GM12873 (cell line): ENCODE data around the gene IL1RL1.

Source experiments
- CTCF ChIP-seq: IDR thresholded peaks from 2 replicates; pipeline ENCODE4 v1.5.1; 2012; ENCODE audit warnings: low read depth, mild to moderate bottlenecking, moderate library complexity, low read length, control low read depth; ENCODE audit not compliant: insufficient read depth; ENCODE audit errors: missing control alignments

The IL1RL1 gene

GRCh38 chr2:102283996-102284395, 27.4 kb upstream of the IL1RL1 start:
- TF ChIP-seq CTCF: no peak

GRCh38 chr2:102284611-102285010, 26.8 kb upstream of the IL1RL1 start:
- TF ChIP-seq CTCF: no peak

- no peak for TF ChIP-seq CTCF
Measured at GRCh38 chr2:102285368-102285767, 26.0 kb upstream of the IL1RL1 start.

- no peak for TF ChIP-seq CTCF
Measured at GRCh38 chr2:102286041-102286440, 25.3 kb upstream of the IL1RL1 start.

- no peak for TF ChIP-seq CTCF
Measured at GRCh38 chr2:102289129-102289528, 22.2 kb upstream of the IL1RL1 start.

- no peak for TF ChIP-seq CTCF
Measured at GRCh38 chr2:102290594-102290993, 20.8 kb upstream of the IL1RL1 start.

GRCh38 chr2:102291319-102292075, 19.9 kb upstream of the IL1RL1 start:
- no peak for TF ChIP-seq CTCF
